Measurements from ENCODE around the gene MAP3K12.
"Not testable (repeated sequence)": the region's sequence is repeated elsewhere in the genome, so short reads cannot be mapped to it uniquely, and the experiment has no call there.

MAP3K12 gene

DNA sequence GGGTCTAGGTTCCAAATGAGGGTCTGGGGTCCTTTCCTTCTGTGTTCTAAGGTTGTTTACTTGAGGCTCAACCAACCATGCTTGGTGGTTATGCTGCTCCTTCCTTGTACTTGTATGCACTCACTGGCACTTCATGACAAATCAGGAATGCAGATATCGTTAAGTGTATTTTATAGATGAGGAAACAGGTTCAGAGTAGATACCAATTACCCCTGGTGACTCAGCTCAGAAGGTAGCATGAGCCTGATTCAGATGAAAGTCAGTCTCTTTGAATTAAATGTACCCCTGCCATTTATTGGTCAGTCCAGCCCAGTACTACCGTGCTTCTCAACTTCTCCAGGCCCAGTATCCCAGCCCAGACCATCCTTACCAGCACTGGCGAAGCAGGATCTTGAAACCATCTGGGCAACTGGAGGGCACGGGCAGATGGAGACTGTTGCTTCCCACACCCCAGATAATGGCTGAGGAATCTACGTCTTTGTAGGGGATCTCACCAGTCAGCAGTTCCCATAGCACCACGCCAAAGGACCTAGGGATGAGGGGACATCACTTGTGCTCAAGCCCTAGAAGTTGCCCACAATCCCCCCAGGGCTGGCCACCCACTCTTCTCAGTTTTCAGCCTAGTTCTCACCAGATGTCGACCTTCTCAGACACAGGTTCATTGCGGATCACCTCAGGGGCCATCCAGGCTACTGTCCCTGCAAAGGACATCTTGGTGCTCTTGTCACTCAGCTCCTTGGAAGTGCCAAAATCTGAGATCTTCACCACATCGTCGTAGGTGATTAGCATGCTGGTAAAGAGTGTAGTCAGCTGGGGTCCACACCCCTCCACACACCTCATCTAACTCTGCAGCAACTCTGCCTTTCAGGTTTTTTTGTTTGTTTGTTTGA, 14.3 kb downstream of the MAP3K12 start:
- no peak for DNase-seq (ENCODE audit: extremely low read depth, insufficient read length)
- peaks cover 42% of the 10 kb centered on the region for H3K36me3 ChIP-seq (ENCODE audit: control insufficient read depth, insufficient read depth, low read length)
- no peak overlapping the region for H3K4me3 ChIP-seq (replicated peaks; ENCODE audit: low read depth, low read length)
- H3K27me3 ChIP-seq (replicated peaks; ENCODE audit: control insufficient read depth, insufficient read depth, low read length): no peaks in the 10 kb centered on the region
- TF ChIP-seq, protein P1, sequence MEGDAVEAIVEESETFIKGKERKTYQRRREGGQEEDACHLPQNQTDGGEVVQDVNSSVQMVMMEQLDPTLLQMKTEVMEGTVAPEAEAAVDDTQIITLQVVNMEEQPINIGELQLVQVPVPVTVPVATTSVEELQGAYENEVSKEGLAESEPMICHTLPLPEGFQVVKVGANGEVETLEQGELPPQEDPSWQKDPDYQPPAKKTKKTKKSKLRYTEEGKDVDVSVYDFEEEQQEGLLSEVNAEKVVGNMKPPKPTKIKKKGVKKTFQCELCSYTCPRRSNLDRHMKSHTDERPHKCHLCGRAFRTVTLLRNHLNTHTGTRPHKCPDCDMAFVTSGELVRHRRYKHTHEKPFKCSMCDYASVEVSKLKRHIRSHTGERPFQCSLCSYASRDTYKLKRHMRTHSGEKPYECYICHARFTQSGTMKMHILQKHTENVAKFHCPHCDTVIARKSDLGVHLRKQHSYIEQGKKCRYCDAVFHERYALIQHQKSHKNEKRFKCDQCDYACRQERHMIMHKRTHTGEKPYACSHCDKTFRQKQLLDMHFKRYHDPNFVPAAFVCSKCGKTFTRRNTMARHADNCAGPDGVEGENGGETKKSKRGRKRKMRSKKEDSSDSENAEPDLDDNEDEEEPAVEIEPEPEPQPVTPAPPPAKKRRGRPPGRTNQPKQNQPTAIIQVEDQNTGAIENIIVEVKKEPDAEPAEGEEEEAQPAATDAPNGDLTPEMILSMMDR (IDR thresholded peaks at IDR 0.05; ENCODE audit: insufficient read depth, low read length, poor library complexity, severe bottlenecking): no peak

DNA sequence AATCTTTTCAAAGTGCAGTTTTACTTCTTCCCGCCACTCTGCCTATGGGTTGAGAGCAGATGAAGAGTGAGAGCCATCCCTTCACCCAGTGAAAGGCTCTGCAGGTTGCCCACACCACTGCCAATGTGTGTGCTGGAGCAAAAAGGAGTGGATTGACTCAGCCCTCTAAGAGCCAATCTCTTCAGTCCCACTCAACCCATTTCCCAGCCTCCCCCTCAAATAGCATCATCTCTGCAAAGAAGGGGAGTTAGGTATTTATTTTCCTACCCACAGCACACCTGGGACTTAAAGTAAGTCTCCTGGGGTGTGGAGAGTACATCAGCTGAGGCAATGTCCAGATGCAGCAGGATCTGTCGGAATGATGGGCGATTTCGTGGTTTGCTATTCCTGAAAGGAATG, 15.3 kb downstream of the MAP3K12 start:
- H3K36me3 ChIP-seq (ENCODE audit: control insufficient read depth, insufficient read depth, low read length): peaks cover 46% of the 10 kb centered on the region
- no peak for DNase-seq (ENCODE audit: extremely low read depth, insufficient read length)
- H3K4me3 ChIP-seq (replicated peaks; ENCODE audit: low read depth, low read length): no peak overlapping the region
- TF ChIP-seq, protein P1 (IDR thresholded peaks at IDR 0.05; ENCODE audit: insufficient read depth, low read length, poor library complexity, severe bottlenecking): no peak
- H3K27me3 ChIP-seq (replicated peaks; ENCODE audit: control insufficient read depth, insufficient read depth, low read length): no peaks in the 10 kb centered on the region

DNA sequence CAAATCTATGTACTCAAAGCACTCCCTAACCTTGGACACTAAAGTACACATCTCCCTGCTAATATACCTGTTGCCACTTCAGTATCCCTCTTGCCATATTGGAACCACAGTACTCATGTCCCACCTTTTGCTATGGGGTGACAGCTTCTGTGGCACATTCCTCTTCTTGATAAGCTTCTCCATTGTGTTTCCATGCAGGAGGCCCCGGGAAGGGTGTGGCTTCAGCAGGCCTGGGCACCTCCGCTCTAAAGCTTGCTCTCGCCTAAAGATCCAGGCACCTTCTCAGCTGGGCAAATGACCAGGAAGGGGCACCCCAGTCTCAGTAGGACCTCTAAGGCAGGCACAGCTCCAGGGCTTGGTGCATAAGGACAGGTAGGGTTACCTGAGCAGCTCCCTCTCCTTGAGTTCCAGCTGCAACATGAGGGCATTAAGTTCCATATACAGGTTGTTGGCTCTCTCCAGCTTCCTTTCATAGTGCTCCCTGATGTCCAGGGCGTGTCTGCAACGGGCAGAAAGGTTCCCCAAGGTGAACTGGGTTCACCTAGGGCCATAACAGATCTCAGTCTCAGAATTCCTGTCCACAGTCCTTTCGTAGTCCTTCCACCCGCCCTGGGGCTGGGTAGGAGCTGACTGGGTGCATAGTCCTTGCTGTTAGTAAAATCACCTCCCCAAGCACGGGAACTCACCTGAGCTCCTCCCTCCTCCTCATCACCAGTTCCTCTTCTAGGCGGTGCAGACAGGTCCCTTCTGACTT, 15.9 kb downstream of the MAP3K12 start:
- Histone ChIP-seq H3K4me3 (replicated peaks; ENCODE audit: low read depth, low read length) (no peak overlapping the region), H3K36me3 (ENCODE audit: control insufficient read depth, insufficient read depth, low read length) (peaks cover 51% of the 10 kb centered on the region), H3K27me3 (replicated peaks; ENCODE audit: control insufficient read depth, insufficient read depth, low read length) (no peaks in the 10 kb centered on the region)
- DNase-seq (ENCODE audit: extremely low read depth, insufficient read length): no peak
- TF ChIP-seq, protein P1 (IDR thresholded peaks at IDR 0.05; ENCODE audit: insufficient read depth, low read length, poor library complexity, severe bottlenecking): no peak

DNA sequence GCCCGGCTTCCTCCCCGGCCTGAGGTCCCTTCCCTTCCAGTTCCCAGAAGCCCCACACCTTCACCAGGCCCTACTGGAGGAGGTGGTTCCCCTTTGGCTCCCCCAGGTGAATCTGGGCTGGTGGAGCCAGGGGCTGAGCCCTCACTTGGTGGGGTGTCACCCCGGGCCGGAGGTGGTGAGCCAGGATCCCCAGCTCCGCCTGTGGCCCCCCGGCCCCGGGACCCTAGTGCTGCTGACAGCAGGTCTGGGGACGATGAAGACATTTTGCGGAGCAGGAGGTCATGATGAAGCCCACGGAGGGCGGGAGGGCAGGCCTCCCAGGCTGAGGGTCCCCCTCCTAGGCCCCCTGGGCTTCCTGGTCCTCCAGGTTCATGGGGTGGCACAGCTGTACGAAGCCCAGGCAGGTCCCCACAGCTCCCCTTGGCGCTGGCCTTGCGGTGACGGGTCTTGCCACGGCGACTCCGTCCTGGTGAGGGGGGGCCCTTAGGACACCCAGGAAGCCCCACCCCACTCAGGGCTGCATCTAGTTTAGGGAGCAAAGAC, 16.6 kb downstream of the MAP3K12 start:
- Histone ChIP-seq H3K4me3 (replicated peaks; ENCODE audit: low read depth, low read length) (no peak overlapping the region), H3K27me3 (replicated peaks; ENCODE audit: control insufficient read depth, insufficient read depth, low read length) (no peaks in the 10 kb centered on the region), H3K36me3 (ENCODE audit: control insufficient read depth, insufficient read depth, low read length) (peaks cover 53% of the 10 kb centered on the region)
- no peak for DNase-seq (ENCODE audit: extremely low read depth, insufficient read length)
- TF ChIP-seq, protein P1 (IDR thresholded peaks at IDR 0.05; ENCODE audit: insufficient read depth, low read length, poor library complexity, severe bottlenecking): no peak

DNA sequence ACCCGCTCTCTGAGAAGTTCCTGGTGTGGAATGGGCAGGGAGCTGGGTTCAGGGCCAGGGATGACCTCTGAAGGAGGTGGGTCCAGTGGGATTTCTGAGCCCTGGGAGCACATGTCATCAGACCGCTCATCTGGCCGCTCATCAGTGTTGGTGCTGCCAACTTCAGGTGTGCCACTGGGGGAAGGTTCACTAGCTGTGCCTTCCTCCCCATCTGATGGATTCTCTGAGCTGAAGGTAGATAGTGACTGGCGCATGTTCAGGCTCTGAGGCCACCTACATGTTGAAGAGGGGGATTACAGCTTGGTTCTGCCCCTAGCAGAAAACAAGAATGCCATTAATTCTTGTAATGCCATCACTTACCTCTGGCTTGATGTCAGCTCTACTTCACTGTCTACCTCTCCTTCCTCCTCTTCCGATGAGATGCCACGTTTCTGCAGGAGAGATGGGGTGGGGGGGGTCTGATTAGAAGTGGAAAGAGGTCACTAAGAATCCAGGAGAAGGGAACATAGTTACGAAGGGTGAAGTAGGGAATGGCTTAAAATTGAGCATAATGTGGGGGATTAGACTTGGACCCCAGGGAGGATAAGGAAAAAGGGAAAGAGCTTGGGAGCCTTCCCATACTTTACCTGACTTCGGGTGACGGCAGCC, 17.2 kb downstream of the MAP3K12 start:
- Histone ChIP-seq H3K36me3 (ENCODE audit: control insufficient read depth, insufficient read depth, low read length) (peaks cover 53% of the 10 kb centered on the region), H3K27me3 (replicated peaks; ENCODE audit: control insufficient read depth, insufficient read depth, low read length) (no peaks in the 10 kb centered on the region), H3K4me3 (replicated peaks; ENCODE audit: low read depth, low read length) (no peak overlapping the region)
- no peak for DNase-seq (ENCODE audit: extremely low read depth, insufficient read length)
- TF ChIP-seq, protein P1 (IDR thresholded peaks at IDR 0.05; ENCODE audit: insufficient read depth, low read length, poor library complexity, severe bottlenecking): peak; percentile 26

DNA sequence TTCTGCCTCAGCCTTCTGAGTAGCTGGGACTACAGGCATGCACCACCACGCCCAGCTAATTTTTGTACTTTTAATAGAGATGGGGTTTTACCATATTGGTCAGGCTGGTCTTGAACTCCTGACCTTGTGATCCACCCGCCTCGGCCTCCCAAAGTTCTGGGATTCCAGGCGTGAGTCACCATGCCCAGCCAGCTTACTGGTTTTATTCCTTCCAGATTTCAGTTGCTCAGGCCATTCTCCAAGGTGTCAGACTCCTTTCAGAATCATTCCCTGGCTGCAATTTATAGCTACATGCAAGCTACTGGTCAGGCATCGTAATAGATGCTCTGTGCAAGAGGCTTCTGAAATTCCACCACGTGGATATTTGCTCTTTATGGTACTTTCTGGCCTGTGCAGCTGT, 17.8 kb downstream of the MAP3K12 start:
- H3K4me3 ChIP-seq (replicated peaks; ENCODE audit: low read depth, low read length); DNase-seq (ENCODE audit: extremely low read depth, insufficient read length); H3K27me3 ChIP-seq (replicated peaks; ENCODE audit: control insufficient read depth, insufficient read depth, low read length): not testable (repeated sequence)
- H3K36me3 ChIP-seq (ENCODE audit: control insufficient read depth, insufficient read depth, low read length): peaks cover 48% of the 10 kb centered on the region

Measured in GM06990 (cell line).